Measurements from ENCODE around the gene LKAAEAR1.

Gene LKAAEAR1

DNA sequence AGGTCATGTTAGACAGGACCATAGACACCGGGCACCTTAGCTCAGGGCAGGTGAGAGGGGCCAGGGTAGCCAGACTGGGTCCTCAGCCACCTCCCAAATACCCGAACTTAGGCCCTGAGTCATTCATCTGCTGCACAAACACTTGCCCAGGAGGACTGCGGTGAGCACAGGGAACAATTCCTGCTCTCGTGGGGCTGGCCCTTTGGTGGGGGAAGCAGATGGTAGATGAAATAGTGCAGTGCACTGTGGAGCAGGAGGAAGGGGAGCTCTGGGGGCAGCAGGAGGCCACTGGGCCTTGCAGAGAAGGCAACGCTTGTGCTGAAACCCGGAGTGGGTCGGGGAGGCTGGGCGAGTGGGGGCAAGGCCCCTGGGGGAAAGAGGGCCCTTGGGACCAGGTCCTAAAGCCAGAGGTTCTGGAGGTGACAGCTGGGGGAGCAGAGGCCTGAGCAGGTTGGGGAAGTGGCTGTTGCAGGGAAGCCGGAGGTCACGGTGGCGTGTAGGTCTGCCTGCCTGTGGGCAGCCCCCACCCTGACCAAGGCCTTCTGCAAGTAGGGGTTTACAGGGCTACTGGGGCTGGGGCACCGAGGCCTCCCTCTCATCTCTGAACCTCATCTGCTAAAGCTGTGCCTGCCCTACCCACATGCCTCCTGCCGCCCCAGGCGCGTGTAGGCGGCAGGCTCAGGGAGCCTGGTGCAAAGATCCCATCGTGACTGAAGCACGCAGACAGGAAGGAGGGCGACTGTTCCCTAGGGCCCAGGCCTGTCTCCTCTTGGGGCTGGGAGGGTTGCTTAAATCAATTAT lies 27.8 kb upstream of the LKAAEAR1 start:
- TF ChIP-seq, protein P1, sequence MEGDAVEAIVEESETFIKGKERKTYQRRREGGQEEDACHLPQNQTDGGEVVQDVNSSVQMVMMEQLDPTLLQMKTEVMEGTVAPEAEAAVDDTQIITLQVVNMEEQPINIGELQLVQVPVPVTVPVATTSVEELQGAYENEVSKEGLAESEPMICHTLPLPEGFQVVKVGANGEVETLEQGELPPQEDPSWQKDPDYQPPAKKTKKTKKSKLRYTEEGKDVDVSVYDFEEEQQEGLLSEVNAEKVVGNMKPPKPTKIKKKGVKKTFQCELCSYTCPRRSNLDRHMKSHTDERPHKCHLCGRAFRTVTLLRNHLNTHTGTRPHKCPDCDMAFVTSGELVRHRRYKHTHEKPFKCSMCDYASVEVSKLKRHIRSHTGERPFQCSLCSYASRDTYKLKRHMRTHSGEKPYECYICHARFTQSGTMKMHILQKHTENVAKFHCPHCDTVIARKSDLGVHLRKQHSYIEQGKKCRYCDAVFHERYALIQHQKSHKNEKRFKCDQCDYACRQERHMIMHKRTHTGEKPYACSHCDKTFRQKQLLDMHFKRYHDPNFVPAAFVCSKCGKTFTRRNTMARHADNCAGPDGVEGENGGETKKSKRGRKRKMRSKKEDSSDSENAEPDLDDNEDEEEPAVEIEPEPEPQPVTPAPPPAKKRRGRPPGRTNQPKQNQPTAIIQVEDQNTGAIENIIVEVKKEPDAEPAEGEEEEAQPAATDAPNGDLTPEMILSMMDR (conservative IDR thresholded peaks at IDR 0.05; ENCODE audit: low read depth), result no peak
- H3K27ac ChIP-seq, result no peak overlapping the region
- POLR2A ChIA-PET (ENCODE audit: low non-redundant PET), result no interaction called here
- no peak for DNase-seq (ENCODE audit: low spot score)
- CTCF ChIA-PET, result interaction anchor here (0.6 kb wide), 3 partner anchors 13 to 67 kb away, joined by 3 read pairs; no protein-coding TSS in a partner anchor

- no peak overlapping the region for H3K27ac ChIP-seq
Measured at GRCh38 chr20:64110411-64111068, 26.3 kb upstream of the LKAAEAR1 start.

GRCh38 chr20:64109831-64110391 lies 25.7 kb upstream of the LKAAEAR1 start:
- TF ChIP-seq, protein P1 (conservative IDR thresholded peaks at IDR 0.05; ENCODE audit: low read depth), result no peak
- ChIA-PET CTCF (interaction anchor here (0.6 to 1.5 kb wide), 3 partner anchors 11 to 71 kb away, joined by 3 to 8 read pairs (median 4); partner anchors contain the start of gene LKAAEAR1), POLR2A (ENCODE audit: low non-redundant PET) (no interaction called here)
- no peak for DNase-seq (ENCODE audit: low spot score)
- H3K27ac ChIP-seq, result no peak overlapping the region

More at GRCh38 chr20:64110411-64111068, 26.3 kb upstream of the LKAAEAR1 start:
- ChIA-PET CTCF (interaction anchor here (1.4 to 1.5 kb wide), 2 partner anchors 10 to 71 kb away, joined by 4 to 8 read pairs; no protein-coding TSS in a partner anchor), POLR2A (ENCODE audit: low non-redundant PET) (no interaction called here)
- TF ChIP-seq, protein P1 (conservative IDR thresholded peaks at IDR 0.05; ENCODE audit: low read depth), result no peak
- no peak for DNase-seq (ENCODE audit: low spot score)

GRCh38 chr20:64108731-64109681 lies 24.8 kb upstream of the LKAAEAR1 start:
- POLR2A ChIA-PET (ENCODE audit: low non-redundant PET), result no interaction called here
- CTCF ChIA-PET, result interaction anchor here (0.6 to 1.6 kb wide), 4 partner anchors 10 to 71 kb away, joined by 3 to 8 read pairs (median 6); partner anchors contain the start of gene LKAAEAR1
- no peak overlapping the region for H3K27ac ChIP-seq
- TF ChIP-seq, protein P1 (conservative IDR thresholded peaks at IDR 0.05; ENCODE audit: low read depth), result no peak
- DNase-seq (ENCODE audit: low spot score), result no peak

- H3K27ac ChIP-seq, result no peak overlapping the region
- TF ChIP-seq, protein P1 (conservative IDR thresholded peaks at IDR 0.05; ENCODE audit: low read depth), result no peak
- CTCF ChIA-PET, result interaction anchor here (0.7 to 1.7 kb wide), 3 partner anchors 24 to 117 kb away, joined by 3 to 6 read pairs (median 4); partner anchors contain the start of gene LKAAEAR1
- no peak for DNase-seq (ENCODE audit: low spot score)
- POLR2A ChIA-PET (ENCODE audit: low non-redundant PET), result no interaction called here
Measured at GRCh38 chr20:64107736-64108457, 23.7 kb upstream of the LKAAEAR1 start.

Measured in RWPE1 (cell line).